Activated T-helper 17 cell treated with anti-CD3 and anti-CD28 coated beads, Interleukin-2, amount 50 U/mL, for 72 hours (primary cell): ENCODE results near the gene COG6. TPM values are rescaled to one million over a fixed set of nuclear protein-coding genes. Genes with fewer than 3 reads are reported as not detected.

ENCODE experiments used
- ATAC-seq: fragments of 150-1000 bp; cut with Tn5 transposase; replicated peaks from 2 replicates; pipeline ENCODE4 v1.10.0; 2021; ENCODE audit warnings: mild to moderate bottlenecking, moderate library complexity
- H3K27ac Mint-ChIP-seq: one replicate; pipeline ENCODE4 v1.8.0; 2022; ENCODE audit warnings: mixed read lengths
- H3K27me3 Mint-ChIP-seq: one replicate; pipeline ENCODE4 v1.8.0; 2022; ENCODE audit warnings: mixed read lengths
- H3K36me3 Mint-ChIP-seq: one replicate; pipeline ENCODE4 v1.8.0; 2022; ENCODE audit warnings: low read depth, mild to moderate bottlenecking, mixed read lengths
- H3K4me1 Mint-ChIP-seq: one replicate; pipeline ENCODE4 v1.8.0; 2022; ENCODE audit warnings: mixed read lengths
- H3K4me3 Mint-ChIP-seq: one replicate; pipeline ENCODE4 v1.8.0; 2022; ENCODE audit warnings: mild to moderate bottlenecking, mixed read lengths
- H3K9me3 Mint-ChIP-seq: one replicate; pipeline ENCODE4 v1.8.0; 2022; ENCODE audit warnings: mixed read lengths
- total RNA-seq, 2 donors: library from RNA; stranded (reverse); gene quantifications; one replicate each; pipeline ENCODE4 v1.2.3, GENCODE V29; 2022

The COG6 gene
- total RNA-seq, 2 donors from 2014 or later, result 31.3 to 47.3 TPM

DNA sequence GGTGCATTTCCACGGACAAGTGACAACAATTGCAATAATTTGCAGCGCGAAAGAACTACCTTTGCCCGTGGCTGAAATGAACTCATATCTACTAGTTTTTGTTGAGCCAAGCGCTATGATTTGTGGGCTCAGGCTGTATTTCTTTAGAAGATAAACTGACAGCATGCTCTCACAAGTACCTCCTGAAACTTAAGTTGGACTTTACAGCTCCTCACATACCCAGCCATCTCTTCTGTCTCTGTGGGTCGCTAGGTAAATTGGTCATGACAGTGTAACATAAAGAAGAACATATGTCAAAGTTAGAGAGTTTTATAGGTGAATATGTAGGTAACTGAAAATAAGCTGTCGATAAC, 839 bp downstream of the COG6 start:
- Mint-ChIP-seq H3K27ac (peak overlapping the region; percentile 92), H3K4me1 (peaks cover 21% of the 10 kb centered on the region), H3K4me3 (peak overlapping the region; percentile 96), H3K9me3 (no peaks in the 10 kb centered on the region), H3K36me3 (peaks cover 26% of the 10 kb centered on the region), H3K27me3 (no peaks in the 10 kb centered on the region)
- ATAC-seq, result no peak

DNA sequence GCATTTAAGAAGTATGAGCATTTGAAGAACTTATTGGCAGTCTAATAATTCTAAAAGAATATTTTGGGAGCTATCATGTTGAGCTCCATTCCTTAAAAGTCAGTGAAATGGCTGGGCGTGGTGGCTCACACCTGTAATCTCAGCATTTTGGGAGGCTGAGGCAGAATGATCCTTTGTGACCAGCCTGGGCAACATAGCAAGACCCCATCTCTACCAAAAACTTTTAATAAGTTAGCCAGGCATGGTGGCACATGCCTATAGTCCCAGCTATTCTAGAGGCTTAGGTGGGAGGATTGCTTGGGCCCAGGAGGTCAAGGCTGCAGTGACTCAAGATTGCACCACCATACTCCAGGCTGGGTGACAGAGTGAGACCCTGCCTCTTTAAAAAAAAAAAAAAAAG, 8.0 kb downstream of the COG6 start:
- Mint-ChIP-seq H3K36me3 (peaks cover 70% of the 10 kb centered on the region), H3K27ac (no peak overlapping the region), H3K27me3 (no peaks in the 10 kb centered on the region), H3K9me3 (no peaks in the 10 kb centered on the region), H3K4me1 (peaks cover 8% of the 10 kb centered on the region), H3K4me3 (no peak overlapping the region)
- no peak for ATAC-seq

DNA sequence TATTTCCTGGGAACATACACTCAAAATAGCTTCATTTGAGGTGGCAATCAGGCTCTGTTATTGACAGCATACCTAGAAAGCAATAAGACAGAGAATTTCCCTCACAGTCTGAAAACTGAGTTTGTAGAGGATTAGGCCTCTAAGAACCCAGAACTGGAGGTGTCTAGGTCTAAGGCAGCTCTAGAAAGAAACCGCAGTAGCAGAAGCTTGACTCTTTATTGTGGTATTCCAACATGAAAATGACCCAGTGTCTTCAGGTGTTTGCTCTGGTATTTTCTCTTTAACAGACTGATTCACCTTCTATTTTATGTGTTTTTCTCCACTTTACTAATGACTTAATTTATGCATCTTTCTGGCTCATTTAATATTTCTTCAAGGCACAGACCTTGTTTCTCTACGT, 8.5 kb downstream of the COG6 start:
- peak; percentile 64 for ATAC-seq
- Mint-ChIP-seq H3K27me3 (no peaks in the 10 kb centered on the region), H3K9me3 (no peaks in the 10 kb centered on the region), H3K4me3 (no peak overlapping the region), H3K36me3 (peaks cover 70% of the 10 kb centered on the region), H3K4me1 (peaks cover 6% of the 10 kb centered on the region), H3K27ac (no peak overlapping the region)

DNA sequence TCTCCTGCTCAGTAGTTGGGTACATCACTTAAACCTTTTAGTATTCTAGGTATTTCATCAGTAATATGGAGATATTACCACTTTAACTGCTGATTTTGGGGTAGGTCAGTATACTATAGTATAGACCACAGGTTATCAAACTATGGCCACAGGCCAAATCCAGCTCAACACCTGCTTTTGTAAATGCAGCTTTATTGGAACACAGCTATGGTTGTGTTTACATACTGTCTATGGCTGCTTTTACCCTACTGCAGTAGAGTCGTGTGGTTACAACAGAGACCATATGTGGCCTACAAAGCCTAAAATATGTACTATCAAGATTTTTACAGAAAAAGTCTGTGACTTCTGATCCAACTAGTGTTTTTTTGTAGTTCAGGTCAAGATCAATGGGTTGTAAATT, 10.3 kb downstream of the COG6 start:
- Mint-ChIP-seq H3K4me1 (peaks cover 6% of the 10 kb centered on the region), H3K27ac (no peak overlapping the region), H3K4me3 (no peak overlapping the region), H3K9me3 (no peaks in the 10 kb centered on the region), H3K36me3 (peaks cover 54% of the 10 kb centered on the region), H3K27me3 (no peaks in the 10 kb centered on the region)
- ATAC-seq, result no peak

DNA sequence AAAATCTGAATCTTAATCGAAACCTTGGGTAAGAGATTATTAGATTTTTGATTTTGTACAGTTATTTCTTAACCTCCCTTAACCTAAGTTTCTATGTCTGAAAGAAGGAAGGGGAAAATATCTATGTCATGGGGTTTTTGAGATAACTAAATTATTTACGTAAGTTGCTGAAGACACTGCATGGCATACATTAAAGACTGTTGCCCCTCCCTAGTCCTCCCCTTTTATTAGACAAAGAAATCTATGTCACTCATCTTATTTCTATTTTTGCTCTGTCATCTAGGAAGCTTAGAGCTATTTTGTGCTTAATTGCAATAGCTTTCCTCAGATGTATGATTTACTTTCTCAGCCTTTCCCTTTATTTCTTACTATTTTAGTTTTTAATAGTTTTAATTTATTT, 15.0 kb downstream of the COG6 start:
- H3K27ac Mint-ChIP-seq, result no peak overlapping the region
- H3K27me3 Mint-ChIP-seq, result no peaks in the 10 kb centered on the region
- H3K4me3 Mint-ChIP-seq, result no peak overlapping the region
- peaks cover 28% of the 10 kb centered on the region for H3K36me3 Mint-ChIP-seq
- no peaks in the 10 kb centered on the region for H3K9me3 Mint-ChIP-seq
- no peaks in the 10 kb centered on the region for H3K4me1 Mint-ChIP-seq
- ATAC-seq, result no peak

DNA sequence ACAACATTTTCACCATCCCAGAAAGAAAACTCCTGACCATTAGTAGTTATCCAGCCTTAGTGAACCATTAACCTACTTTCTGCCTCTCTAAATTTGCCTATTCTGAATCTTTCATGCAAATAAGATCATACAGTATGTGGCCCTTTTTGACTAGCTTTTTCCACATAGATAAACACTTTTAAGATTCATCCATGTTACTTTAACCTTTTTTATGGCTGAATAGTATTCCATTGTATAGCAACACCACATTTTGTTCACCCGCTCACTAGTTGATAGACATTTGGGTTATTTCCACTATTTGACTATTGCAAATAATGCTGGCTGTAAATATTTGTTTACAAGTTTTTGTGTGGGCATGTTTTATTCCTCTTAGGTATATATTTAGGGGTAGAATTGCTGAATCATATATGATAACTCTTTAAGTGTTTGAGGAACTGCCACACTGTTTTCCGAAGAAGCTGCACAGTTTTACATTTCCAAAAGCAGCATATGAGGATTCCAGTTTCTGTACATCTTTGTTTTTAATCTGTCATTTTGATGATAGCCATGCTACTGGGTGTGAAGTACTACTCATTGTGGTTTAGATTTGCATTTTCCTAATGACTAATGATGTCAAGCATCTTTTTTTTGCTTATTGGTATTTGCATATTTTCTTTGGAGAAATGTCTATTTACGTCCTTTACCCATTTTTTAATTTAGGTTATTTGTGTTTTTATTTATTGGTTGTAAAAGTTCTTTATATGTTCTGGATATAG, 17.1 kb downstream of the COG6 start:
- no peak overlapping the region for H3K27ac Mint-ChIP-seq
- ATAC-seq, result peak; percentile 60
- no peak overlapping the region for H3K4me3 Mint-ChIP-seq
- H3K9me3 Mint-ChIP-seq, result no peaks in the 10 kb centered on the region
- H3K4me1 Mint-ChIP-seq, result no peaks in the 10 kb centered on the region
- H3K27me3 Mint-ChIP-seq, result no peaks in the 10 kb centered on the region
- H3K36me3 Mint-ChIP-seq, result peaks cover 10% of the 10 kb centered on the region

DNA sequence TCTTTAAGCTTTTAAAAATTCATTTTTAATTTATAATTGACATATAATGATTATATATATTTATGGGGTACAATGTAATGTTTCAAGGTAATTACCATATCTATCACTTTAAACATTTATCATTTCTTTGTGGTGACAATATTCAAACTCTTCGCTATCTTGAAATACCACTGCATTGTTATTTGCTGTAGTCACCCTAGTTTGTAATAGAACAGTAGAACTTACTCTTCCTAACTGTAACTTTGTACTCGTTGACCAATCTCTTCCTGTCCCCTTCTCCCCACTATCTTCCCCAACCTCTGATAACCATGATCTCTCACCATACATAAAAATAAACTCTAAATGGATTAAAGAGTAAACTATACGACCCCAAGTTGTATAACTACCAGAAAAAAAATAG, 20.4 kb downstream of the COG6 start:
- H3K27ac Mint-ChIP-seq, result no peak overlapping the region
- H3K36me3 Mint-ChIP-seq, result peaks cover 35% of the 10 kb centered on the region
- no peaks in the 10 kb centered on the region for H3K27me3 Mint-ChIP-seq
- no peaks in the 10 kb centered on the region for H3K9me3 Mint-ChIP-seq
- no peak for ATAC-seq
- H3K4me1 Mint-ChIP-seq, result no peaks in the 10 kb centered on the region
- H3K4me3 Mint-ChIP-seq, result no peak overlapping the region

DNA sequence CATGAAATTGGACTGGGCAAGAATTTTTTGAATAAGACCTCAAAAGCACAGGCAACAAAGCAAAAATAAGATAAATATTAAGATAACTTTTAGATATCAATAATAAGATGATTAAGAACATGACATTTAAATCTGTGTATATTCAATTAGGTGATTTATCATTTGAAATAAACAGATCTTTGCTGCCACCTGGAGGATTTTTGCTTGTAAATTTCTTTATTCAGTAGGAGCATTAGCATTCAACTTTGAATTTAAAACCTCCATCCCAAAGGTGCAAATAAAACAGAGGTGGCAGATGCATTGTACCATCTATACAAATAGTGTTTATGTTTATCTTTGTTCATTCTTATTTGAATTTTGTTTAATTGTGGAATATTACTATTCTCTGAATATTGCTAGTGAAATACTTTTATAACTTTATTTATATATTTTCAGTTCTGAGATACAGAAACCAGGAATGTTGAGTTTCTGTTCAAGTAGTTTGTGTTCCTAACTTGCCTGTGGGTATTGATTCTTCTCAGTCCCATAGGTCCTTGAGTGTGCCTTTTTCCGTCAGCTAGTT, 20.9 kb downstream of the COG6 start:
- no peak for ATAC-seq
- Mint-ChIP-seq H3K4me1 (no peaks in the 10 kb centered on the region), H3K27me3 (no peaks in the 10 kb centered on the region), H3K36me3 (peaks cover 40% of the 10 kb centered on the region), H3K9me3 (no peaks in the 10 kb centered on the region), H3K4me3 (no peak overlapping the region), H3K27ac (no peak overlapping the region)

DNA sequence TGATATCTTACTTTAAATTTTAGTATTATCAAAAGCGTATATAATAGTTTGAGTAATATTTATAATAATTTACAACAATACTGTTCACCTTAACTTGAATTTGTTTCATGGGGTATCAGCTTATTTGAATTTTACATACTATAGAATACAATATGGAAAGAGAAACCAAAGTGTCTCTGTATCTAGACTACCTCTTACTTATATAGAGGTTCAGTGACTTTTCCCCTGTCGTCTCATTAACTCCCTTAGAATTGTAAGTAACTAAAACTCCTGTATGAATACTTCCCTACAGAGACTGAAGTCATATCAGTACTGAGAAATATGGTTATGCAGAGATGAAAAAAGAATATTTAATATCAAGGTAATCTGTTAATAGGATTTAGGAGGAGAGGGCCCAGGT, 26.8 kb downstream of the COG6 start:
- no peaks in the 10 kb centered on the region for H3K27me3 Mint-ChIP-seq
- H3K27ac Mint-ChIP-seq, result no peak overlapping the region
- peaks cover 64% of the 10 kb centered on the region for H3K36me3 Mint-ChIP-seq
- no peak for ATAC-seq
- no peak overlapping the region for H3K4me3 Mint-ChIP-seq
- peaks cover 3% of the 10 kb centered on the region for H3K4me1 Mint-ChIP-seq
- H3K9me3 Mint-ChIP-seq, result no peaks in the 10 kb centered on the region

DNA sequence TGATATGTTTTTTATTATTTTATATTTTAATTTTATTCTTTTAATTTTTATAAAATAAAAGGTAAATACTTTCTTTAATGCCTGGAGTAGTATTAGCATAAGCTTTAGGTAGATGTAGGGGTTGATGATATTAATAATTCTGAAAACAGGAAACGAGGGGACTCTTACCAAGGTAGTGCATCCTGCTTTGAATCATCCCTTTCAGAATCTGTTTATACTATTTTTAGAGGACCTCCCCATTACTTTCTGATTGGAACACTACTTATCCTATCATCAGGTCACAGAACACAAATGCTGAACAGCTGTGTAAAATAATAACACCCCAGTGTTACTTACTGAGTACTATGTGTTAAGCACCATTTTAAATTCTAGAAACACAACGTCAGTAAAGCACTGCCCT, 27.3 kb downstream of the COG6 start:
- Mint-ChIP-seq H3K36me3 (peaks cover 66% of the 10 kb centered on the region), H3K4me1 (peaks cover 3% of the 10 kb centered on the region), H3K9me3 (no peaks in the 10 kb centered on the region), H3K4me3 (no peak overlapping the region), H3K27me3 (no peaks in the 10 kb centered on the region), H3K27ac (peak overlapping the region; percentile 10)
- ATAC-seq, result peak; percentile 37

DNA sequence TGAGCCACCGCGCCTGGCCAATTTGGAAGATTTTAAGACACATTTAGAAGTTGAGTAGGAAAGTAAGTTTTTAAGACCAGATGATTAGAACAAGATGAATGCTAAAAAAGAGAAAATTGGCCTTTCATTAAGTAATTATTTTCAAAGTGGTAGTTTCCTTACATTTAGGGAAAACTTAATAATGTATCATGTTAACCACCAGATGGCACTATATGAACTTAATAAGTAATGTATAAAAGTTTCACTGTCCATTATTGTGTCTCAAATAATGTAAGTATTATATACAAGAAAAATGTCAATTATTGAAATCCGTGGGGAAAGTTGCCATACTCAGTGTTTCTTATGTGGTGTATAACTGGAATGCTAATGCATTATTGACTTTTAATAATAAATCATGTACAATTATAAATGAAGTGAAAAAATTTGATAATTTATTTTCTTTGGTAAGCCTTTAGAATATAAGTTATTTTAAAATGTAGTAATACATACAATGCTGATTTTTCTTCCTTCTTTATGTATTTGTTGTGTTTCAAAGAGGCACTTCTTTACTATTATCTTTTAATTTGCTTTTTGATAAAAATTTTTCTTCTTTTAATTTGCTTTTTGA, 29.2 kb downstream of the COG6 start:
- no peak overlapping the region for H3K4me3 Mint-ChIP-seq
- ATAC-seq, result no peak
- no peaks in the 10 kb centered on the region for H3K27me3 Mint-ChIP-seq
- peaks cover 14% of the 10 kb centered on the region for H3K4me1 Mint-ChIP-seq
- no peaks in the 10 kb centered on the region for H3K9me3 Mint-ChIP-seq
- H3K27ac Mint-ChIP-seq, result no peak overlapping the region
- H3K36me3 Mint-ChIP-seq, result peaks cover 61% of the 10 kb centered on the region

DNA sequence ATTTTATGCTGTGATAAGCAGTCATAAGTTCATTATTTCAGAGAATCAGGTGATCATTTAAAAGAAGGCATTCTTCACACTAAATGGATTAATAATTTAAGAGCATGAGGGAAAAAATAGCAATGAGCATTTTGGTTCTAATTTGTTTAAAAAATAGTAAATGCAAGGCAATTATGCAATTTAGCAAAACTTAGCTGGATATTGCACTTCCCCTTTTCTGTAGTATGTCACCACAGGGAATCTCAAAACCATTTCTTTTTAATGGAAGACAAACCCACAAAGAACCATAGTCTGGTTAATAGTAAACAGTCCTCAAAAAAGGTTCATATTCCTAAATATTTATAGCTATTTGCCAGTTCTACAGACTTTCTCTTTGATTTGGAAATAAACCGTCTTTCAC, 30.2 kb downstream of the COG6 start:
- H3K36me3 Mint-ChIP-seq, result peaks cover 55% of the 10 kb centered on the region
- no peak overlapping the region for H3K27ac Mint-ChIP-seq
- no peaks in the 10 kb centered on the region for H3K9me3 Mint-ChIP-seq
- no peak overlapping the region for H3K4me3 Mint-ChIP-seq
- no peak for ATAC-seq
- H3K4me1 Mint-ChIP-seq, result peaks cover 14% of the 10 kb centered on the region
- H3K27me3 Mint-ChIP-seq, result no peaks in the 10 kb centered on the region

DNA sequence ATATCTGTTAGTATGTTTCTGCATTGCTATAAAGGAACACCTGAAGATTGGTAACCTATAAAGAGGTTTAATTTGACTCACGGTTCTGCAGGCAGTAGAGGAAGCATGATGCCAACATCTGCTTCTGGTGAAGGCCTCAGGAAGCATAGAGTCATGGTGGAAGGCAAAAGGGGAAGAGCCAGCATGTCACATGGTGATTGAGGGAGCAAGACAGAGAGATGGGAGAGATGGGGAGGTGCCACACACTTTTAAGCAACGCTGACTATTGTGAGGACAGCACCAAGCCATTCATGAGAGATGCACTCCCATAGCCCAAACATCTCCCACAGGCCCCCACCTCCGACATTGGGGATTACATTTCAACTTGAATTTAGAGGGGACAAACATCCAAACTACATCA, 32.8 kb downstream of the COG6 start:
- peak; percentile 46 for ATAC-seq

DNA sequence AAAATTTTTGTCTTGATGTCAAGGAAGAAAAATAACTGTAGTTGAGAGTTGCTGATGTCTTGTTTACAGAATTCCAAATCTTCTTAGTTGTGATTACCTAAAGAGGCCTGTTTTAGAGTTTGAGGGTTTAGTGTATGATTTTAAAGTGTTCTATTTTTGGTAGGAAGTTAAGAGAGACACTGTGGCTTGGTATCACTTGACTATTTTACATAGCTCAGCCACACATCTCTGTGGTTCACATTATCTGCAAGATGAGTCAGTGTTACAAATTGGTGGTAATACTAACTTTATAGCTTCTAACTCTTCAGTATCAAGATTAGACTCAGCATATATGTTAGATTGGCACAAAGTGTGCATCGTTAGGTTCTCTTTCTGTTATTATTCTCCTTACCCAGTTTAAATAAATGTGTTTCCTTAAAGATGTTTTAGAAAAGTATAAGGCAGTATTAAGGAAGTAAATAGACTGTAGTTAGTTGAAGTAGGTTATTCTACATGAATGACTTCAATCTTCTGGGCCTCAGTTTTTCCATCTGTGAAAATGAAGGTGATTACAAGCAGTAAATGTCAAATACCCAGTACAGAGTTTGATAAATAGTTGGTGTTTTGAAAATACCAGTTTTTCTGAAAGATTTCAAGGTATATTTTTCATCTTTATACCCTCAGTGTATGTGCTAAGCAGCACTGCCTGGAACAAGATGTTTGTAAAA, 33.4 kb downstream of the COG6 start:
- Mint-ChIP-seq H3K27me3 (no peaks in the 10 kb centered on the region), H3K4me3 (peak overlapping the region; percentile 21), H3K27ac (peak overlapping the region; percentile 56), H3K36me3 (peaks cover 30% of the 10 kb centered on the region), H3K4me1 (peaks cover 11% of the 10 kb centered on the region), H3K9me3 (no peaks in the 10 kb centered on the region)
- peak; percentile 98 for ATAC-seq

More for the DNA sequence above, 32.8 kb downstream of the COG6 start:
- Mint-ChIP-seq H3K27ac (peak overlapping the region; percentile 56), H3K4me1 (peaks cover 11% of the 10 kb centered on the region), H3K4me3 (peak overlapping the region; percentile 21), H3K27me3 (no peaks in the 10 kb centered on the region), H3K9me3 (no peaks in the 10 kb centered on the region), H3K36me3 (peaks cover 32% of the 10 kb centered on the region)
